Measurements from ENCODE around the gene TGFBR3L.
A peak's percentile ranks its signal among the peaks of the same experiment; 100 is the strongest.

TGFBR3L gene

GRCh38 chr19:7897292-7897691, 17.3 kb upstream of the TGFBR3L start:
- H3K27ac ChIP-seq = peak overlapping the region; percentile 95
- no peak for DNase-seq (ENCODE audit: low spot score)
- ChIA-PET CTCF (interaction anchor here (0.7 kb wide), 2 partner anchors 45 to 1560 kb away, joined by 3 to 4 read pairs; no protein-coding TSS in a partner anchor), POLR2A (ENCODE audit: low non-redundant PET) (interaction anchor here (0.6 kb wide), 1 partner anchor 57 kb away, joined by 3 read pairs; no protein-coding TSS in a partner anchor)
- TF ChIP-seq, protein P1, sequence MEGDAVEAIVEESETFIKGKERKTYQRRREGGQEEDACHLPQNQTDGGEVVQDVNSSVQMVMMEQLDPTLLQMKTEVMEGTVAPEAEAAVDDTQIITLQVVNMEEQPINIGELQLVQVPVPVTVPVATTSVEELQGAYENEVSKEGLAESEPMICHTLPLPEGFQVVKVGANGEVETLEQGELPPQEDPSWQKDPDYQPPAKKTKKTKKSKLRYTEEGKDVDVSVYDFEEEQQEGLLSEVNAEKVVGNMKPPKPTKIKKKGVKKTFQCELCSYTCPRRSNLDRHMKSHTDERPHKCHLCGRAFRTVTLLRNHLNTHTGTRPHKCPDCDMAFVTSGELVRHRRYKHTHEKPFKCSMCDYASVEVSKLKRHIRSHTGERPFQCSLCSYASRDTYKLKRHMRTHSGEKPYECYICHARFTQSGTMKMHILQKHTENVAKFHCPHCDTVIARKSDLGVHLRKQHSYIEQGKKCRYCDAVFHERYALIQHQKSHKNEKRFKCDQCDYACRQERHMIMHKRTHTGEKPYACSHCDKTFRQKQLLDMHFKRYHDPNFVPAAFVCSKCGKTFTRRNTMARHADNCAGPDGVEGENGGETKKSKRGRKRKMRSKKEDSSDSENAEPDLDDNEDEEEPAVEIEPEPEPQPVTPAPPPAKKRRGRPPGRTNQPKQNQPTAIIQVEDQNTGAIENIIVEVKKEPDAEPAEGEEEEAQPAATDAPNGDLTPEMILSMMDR (conservative IDR thresholded peaks at IDR 0.05; ENCODE audit: low read depth) = no peak

DNA sequence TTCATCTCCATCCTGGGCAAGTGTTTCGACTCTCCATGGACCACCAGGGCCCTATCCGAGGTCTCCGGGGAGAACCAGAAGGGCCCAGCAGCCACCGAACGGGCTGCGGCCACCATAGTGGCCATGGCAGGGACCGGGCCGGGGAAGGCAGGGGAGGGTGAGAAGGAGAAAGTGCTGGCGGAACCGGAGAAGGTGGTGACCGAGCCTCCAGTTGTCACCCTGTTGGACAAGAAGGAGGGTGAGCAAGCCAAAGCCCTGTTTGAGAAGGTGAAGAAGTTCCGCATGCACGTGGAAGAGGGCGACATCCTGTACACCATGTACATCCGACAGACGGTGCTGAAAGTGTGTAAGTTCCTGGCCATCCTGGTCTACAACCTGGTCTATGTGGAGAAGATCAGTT, 15.7 kb upstream of the TGFBR3L start:
- CTCF ChIA-PET = no interaction called here

DNA sequence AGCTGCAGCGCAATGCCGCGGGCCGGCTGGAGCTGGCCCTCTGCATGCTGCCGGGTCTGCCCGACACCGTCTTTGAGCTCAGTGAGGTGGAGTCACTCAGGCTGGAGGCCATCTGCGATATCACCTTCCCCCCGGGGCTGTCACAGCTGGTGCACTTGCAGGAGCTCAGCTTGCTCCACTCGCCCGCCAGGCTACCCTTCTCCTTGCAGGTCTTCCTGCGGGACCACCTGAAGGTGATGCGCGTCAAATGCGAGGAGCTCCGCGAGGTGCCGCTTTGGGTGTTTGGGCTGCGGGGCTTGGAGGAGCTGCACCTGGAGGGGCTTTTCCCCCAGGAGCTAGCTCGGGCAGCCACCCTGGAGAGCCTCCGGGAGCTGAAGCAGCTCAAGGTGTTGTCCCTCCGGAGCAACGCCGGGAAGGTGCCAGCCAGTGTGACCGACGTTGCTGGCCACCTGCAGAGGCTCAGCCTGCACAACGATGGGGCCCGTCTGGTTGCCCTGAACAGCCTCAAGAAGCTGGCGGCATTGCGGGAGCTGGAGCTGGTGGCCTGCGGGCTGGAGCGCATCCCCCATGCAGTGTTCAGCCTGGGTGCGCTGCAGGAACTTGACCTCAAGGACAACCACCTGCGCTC, 14.8 kb upstream of the TGFBR3L start:
- CTCF ChIA-PET = interaction anchor here (0.7 to 1.7 kb wide), 3 partner anchors 31 to 219 kb away, joined by 3 to 6 read pairs (median 5); partner anchors contain the start of genes TIMM44 and TRAPPC5
- DNase-seq (ENCODE audit: low spot score) = no peak
- peak overlapping the region; percentile 95 for H3K27ac ChIP-seq
- TF ChIP-seq, protein P1 (conservative IDR thresholded peaks at IDR 0.05; ENCODE audit: low read depth) = no peak
- POLR2A ChIA-PET (ENCODE audit: low non-redundant PET) = interaction anchor here (0.6 to 1.0 kb wide), 2 partner anchors 11 to 30 kb away, joined by 3 read pairs; partner anchors contain the start of gene LRRC8E

More for the DNA sequence above, 15.7 kb upstream of the TGFBR3L start:
- peak overlapping the region; percentile 95 for H3K27ac ChIP-seq
- TF ChIP-seq, protein P1 (conservative IDR thresholded peaks at IDR 0.05; ENCODE audit: low read depth) = no peak
- POLR2A ChIA-PET (ENCODE audit: low non-redundant PET) = no interaction called here
- no peak for DNase-seq (ENCODE audit: low spot score)

DNA sequence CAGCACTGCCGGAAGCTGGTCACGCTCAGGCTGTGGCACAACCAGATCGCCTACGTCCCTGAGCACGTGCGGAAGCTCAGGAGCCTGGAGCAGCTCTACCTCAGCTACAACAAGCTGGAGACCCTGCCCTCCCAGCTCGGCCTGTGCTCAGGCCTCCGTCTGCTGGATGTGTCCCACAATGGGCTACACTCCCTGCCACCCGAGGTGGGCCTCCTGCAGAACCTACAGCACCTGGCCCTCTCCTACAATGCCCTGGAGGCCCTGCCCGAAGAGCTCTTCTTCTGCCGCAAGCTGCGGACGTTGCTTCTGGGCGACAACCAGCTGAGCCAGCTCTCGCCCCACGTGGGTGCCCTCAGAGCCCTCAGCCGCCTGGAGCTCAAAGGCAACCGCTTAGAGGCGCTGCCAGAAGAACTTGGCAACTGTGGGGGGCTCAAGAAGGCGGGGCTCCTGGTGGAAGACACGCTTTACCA, 14.2 kb upstream of the TGFBR3L start:
- POLR2A ChIA-PET (ENCODE audit: low non-redundant PET) = interaction anchor here (0.6 to 1.0 kb wide), 2 partner anchors 12 to 31 kb away, joined by 3 read pairs; partner anchors contain the start of gene LRRC8E
- CTCF ChIA-PET = interaction anchor here (0.7 to 1.7 kb wide), 3 partner anchors 31 to 220 kb away, joined by 3 to 6 read pairs (median 5); partner anchors contain the start of genes TIMM44 and TRAPPC5
- no peak for DNase-seq (ENCODE audit: low spot score)
- TF ChIP-seq, protein P1 (conservative IDR thresholded peaks at IDR 0.05; ENCODE audit: low read depth) = no peak
- peak overlapping the region; percentile 95 for H3K27ac ChIP-seq

DNA sequence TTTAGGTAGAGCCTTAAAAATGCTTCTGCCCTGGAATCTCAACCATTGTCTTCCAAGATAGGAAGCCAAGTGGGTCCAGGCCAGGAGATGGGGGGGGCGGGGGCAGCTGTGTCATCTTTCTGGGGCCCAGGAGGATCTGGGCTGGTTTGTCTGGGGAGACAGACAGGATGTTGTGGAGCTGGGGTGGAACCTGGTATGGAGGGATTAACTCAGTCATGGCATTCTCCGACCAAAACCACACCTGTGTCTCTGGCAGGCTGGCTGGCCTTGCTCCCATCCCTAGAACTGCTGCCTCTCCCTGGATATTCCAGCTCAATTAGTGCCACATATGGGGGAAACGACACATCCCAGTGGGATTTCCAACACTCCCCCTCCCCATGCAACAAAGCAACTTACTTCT, 13.7 kb upstream of the TGFBR3L start:
- TF ChIP-seq, protein P1 (conservative IDR thresholded peaks at IDR 0.05; ENCODE audit: low read depth) = no peak
- CTCF ChIA-PET = interaction anchor here (0.9 to 1.7 kb wide), 2 partner anchors 32 to 43 kb away, joined by 3 to 5 read pairs; partner anchors contain the start of gene TIMM44
- peak overlapping the region; percentile 95 for H3K27ac ChIP-seq
- POLR2A ChIA-PET (ENCODE audit: low non-redundant PET) = interaction anchor here (1.0 kb wide), 1 partner anchor 11 kb away, joined by 4 read pairs; no protein-coding TSS in a partner anchor
- DNase-seq (ENCODE audit: low spot score) = no peak

DNA sequence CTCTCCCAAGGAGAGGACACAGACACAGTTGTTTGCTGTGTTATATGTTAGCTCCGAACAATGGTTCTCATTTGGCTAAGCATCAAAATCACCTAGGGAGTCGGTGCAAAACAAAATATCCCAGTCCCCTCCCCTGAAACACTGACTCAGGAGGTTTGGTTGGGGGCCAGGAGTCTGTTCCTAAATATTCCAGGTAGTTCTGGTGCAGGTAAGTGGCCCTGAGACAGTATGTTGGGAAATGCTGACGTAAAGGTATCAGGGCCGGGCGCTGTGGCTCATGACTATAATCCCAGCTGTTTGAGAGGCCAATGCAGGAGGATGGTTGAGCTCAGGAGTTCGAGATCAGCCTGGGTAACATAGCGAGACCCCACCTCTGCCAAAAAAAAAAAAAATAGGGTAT, 13.3 kb upstream of the TGFBR3L start:
- no peak for DNase-seq (ENCODE audit: low spot score)
- peak overlapping the region; percentile 95 for H3K27ac ChIP-seq
- ChIA-PET CTCF (interaction anchor here (0.6 to 1.7 kb wide), 2 partner anchors 10 to 32 kb away, joined by 5 read pairs; no protein-coding TSS in a partner anchor), POLR2A (ENCODE audit: low non-redundant PET) (interaction anchor here (1.0 kb wide), 1 partner anchor 10 kb away, joined by 4 read pairs; no protein-coding TSS in a partner anchor)
- TF ChIP-seq, protein P1 (conservative IDR thresholded peaks at IDR 0.05; ENCODE audit: low read depth) = no peak

Data from RWPE1 (cell line).